K562 (cell line): ENCODE data around the gene SYT3. TPM values are rescaled to one million over a fixed set of nuclear protein-coding genes. Genes with fewer than 3 reads are reported as not detected.
A peak's percentile ranks its signal among the peaks of the same experiment; 100 is the strongest.

ENCODE experiments used
- CEBPB ChIP-seq: fragments of 450-650 bp; IDR thresholded peaks from 2 replicates; pipeline ENCODE4 v1.6.1; 2016; ENCODE audit warnings: missing genetic modification characterization, missing compliant biosample characterization
- CEBPG ChIP-seq, 3 experiments: fragments of 200-800 bp in 1 of 3; sonication (Bioruptor generic) in 1 of 3; sonication (generic) in 1 of 3; formaldehyde crosslinking in 1 of 3; IDR thresholded peaks in 2 of 3; conservative IDR thresholded peaks in 1 of 3; 2 replicates each; pipeline versions ENCODE4 v1.6.1 to v1.8.0; 2016 to 2022; ENCODE audit warnings: missing compliant biosample characterization in 2 of 3, missing genetic modification characterization in 2 of 3, mild to moderate bottlenecking in 1 of 3, missing genetic modification reagents in 1 of 3
- DNMT1 ChIP-seq: fragments of 450-650 bp; IDR thresholded peaks from 2 replicates; pipeline ENCODE4 v1.6.1; 2016; ENCODE audit warnings: antibody characterized with exemption, mild to moderate bottlenecking
- FOSL1 ChIP-seq: fragments of 200-800 bp; sonication (Bioruptor generic); conservative IDR thresholded peaks from 2 replicates; pipeline ENCODE4 v1.6.1; 2016; ENCODE audit warnings: missing genetic modification characterization, missing compliant biosample characterization
- HDAC1 ChIP-seq, 2 experiments: fragments of 450-650 bp; IDR thresholded peaks; 2 replicates each; pipeline ENCODE4 v1.6.1; 2016 to 2017; ENCODE audit warnings: inconsistent platforms in 1 of 2, mild to moderate bottlenecking in 1 of 2, moderate library complexity in 1 of 2
- JUND ChIP-seq, 2 experiments: IDR thresholded peaks; 2 replicates in 1 of 2; 3 replicates in 1 of 2; pipeline ENCODE4 v1.6.1; 2011; ENCODE audit warnings: borderline replicate concordance in 2 of 2, low read depth in 2 of 2, low read length in 2 of 2, improper control_type of control experiment in 1 of 2, missing biosample characterization in 1 of 2, missing genetic modification characterization in 1 of 2, missing genetic modification reagents in 1 of 2
- MAFF ChIP-seq: IDR thresholded peaks from 2 replicates; pipeline ENCODE4 v1.6.1; 2012; ENCODE audit warnings: low read length, improper control_type of control experiment
- MAFG ChIP-seq: fragments of 450-650 bp; conservative IDR thresholded peaks from 2 replicates; pipeline ENCODE4 v1.6.1; 2016; ENCODE audit warnings: missing genetic modification characterization, missing compliant biosample characterization
- MCM2 ChIP-seq: fragments of 450-650 bp; IDR thresholded peaks from 2 replicates; pipeline ENCODE4 v1.6.1; 2017; ENCODE audit warnings: low read depth, mild to moderate bottlenecking
- MECOM ChIP-seq: fragments of 250-450 bp; sonication (Bioruptor Pico); IDR thresholded peaks from 2 replicates; pipeline ENCODE4 v1.8.0; 2022; ENCODE audit warnings: inconsistent platforms
- MEIS2 ChIP-seq: fragments of 450-650 bp; IDR thresholded peaks from 2 replicates; pipeline ENCODE4 v1.6.1; 2014; ENCODE audit warnings: mild to moderate bottlenecking; ENCODE audit not compliant: partially characterized antibody
- NEUROD1 ChIP-seq: fragments of 150-350 bp; IDR thresholded peaks from 2 replicates; pipeline ENCODE4 v1.6.1; 2014; ENCODE audit warnings: borderline replicate concordance, low read length, low read depth; ENCODE audit not compliant: partially characterized antibody
- PKNOX1 ChIP-seq: fragments of 450-650 bp; IDR thresholded peaks from 2 replicates; pipeline ENCODE4 v1.6.1; 2016
- RCOR1 ChIP-seq, 2 experiments: IDR thresholded peaks; 2 replicates each; pipeline ENCODE4 v1.6.1; 2012; ENCODE audit warnings: low read depth in 2 of 2, low read length in 2 of 2, borderline replicate concordance in 1 of 2, improper control_type of control experiment in 1 of 2
- SMARCA4 ChIP-seq: fragments of 450-650 bp; IDR thresholded peaks from 2 replicates; pipeline ENCODE4 v1.6.1; 2016
- SMARCE1 ChIP-seq: fragments of 450-650 bp; IDR thresholded peaks from 2 replicates; pipeline ENCODE4 v1.7.1; 2016; ENCODE audit warnings: mild to moderate bottlenecking
- polyA plus RNA-seq, 8 experiments: library from polyadenylated mRNA; depleted of rRNA in 4 of 8; stranded (reverse) in 5 of 8; unstranded in 3 of 8; fragments of >200 nt; fragmentation: Nextera tagmentation in 2 of 8; fragmentation: Illumina TruSeq in 1 of 8; extraction: Ambion mirVana in 2 of 8; extraction: Trizol in 1 of 8; gene quantifications; 2 replicates each; pipeline versions ENCODE4 v1.2.1 to v1.2.3, GENCODE V29; 2011 to 2014; ENCODE audit warnings: inconsistent platforms in 1 of 8, missing spikeins in 1 of 8
- total RNA-seq, 7 experiments: library from RNA; depleted of rRNA in 6 of 7; stranded (reverse); fragments of >200 nt in 6 of 7; fragmentation: Illumina TruSeq in 2 of 7; extraction: Trizol in 2 of 7; gene quantifications; 2 replicates each; pipeline versions ENCODE4 v1.2.1 to v1.2.3, GENCODE V29; 2011 to 2021; ENCODE audit warnings: low replicate concordance in 1 of 7
- TF ChIP-seq, protein P1 (sequence below): fragments of 200-800 bp; sonication (Bioruptor generic); IDR thresholded peaks from 2 replicates; pipeline ENCODE4 v1.6.1; 2017; ENCODE audit warnings: missing genetic modification characterization, missing compliant biosample characterization
- TF ChIP-seq, protein P2 (sequence below), 2 experiments: IDR thresholded peaks in 1 of 2; conservative IDR thresholded peaks in 1 of 2; 2 replicates each; pipeline ENCODE4 v1.6.1; 2016; ENCODE audit warnings: low read depth in 2 of 2, mild to moderate bottlenecking in 1 of 2, missing compliant biosample characterization in 1 of 2, missing genetic modification characterization in 1 of 2, moderate library complexity in 1 of 2
- TF ChIP-seq, protein P3 (sequence below), 2 experiments: fragments of 450-650 bp in 1 of 2; sonication (generic) in 1 of 2; formaldehyde crosslinking in 1 of 2; IDR thresholded peaks in 1 of 2; conservative IDR thresholded peaks in 1 of 2; 2 replicates each; pipeline versions ENCODE4 v1.6.1 to v1.8.1; 2016 to 2023; ENCODE audit warnings: mild to moderate bottlenecking in 2 of 2, moderate library complexity in 2 of 2, inconsistent platforms in 1 of 2, missing genetic modification reagents in 1 of 2

SYT3 gene
- total and polyA plus RNA-seq, 9 of the 15 experiments (the other 6 are each of a cell fraction or from before 2014, with no cell fraction given): 0.36 to 2.0 (median 0.54) TPM; not detected in 2

- TF ChIP-seq, protein P1, sequence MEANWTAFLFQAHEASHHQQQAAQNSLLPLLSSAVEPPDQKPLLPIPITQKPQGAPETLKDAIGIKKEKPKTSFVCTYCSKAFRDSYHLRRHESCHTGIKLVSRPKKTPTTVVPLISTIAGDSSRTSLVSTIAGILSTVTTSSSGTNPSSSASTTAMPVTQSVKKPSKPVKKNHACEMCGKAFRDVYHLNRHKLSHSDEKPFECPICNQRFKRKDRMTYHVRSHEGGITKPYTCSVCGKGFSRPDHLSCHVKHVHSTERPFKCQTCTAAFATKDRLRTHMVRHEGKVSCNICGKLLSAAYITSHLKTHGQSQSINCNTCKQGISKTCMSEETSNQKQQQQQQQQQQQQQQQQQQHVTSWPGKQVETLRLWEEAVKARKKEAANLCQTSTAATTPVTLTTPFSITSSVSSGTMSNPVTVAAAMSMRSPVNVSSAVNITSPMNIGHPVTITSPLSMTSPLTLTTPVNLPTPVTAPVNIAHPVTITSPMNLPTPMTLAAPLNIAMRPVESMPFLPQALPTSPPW (CRISPR knock-in tag): 0 out of 2 replicates have a peak, but pooled peaks have one; percentile 15
- TF ChIP-seq CEBPB (tag): peak; percentile 56
- TF ChIP-seq RCOR1 (IDR thresholded peaks at IDR 0.05; ENCODE audit: borderline replicate concordance in 1 of 2, low read depth in 2 of 2, low read length in 2 of 2): 0 out of 4 replicates have a peak, but pooled peaks of 1 of the 2 experiments have one; percentile 22
- TF ChIP-seq NEUROD1: no peak
- peak; percentile 75 for TF ChIP-seq CEBPG (CRISPR knock-in tag; IDR thresholded peaks at IDR 0.05)
- TF ChIP-seq CEBPG (tag; conservative IDR thresholded peaks at IDR 0.05 in 1 of 2, IDR thresholded peaks at IDR 0.05 in 1 of 2): peak; percentile 66 to 80
- 0 out of 2 replicates have a peak, but pooled peaks have one; percentile 20 for TF ChIP-seq SMARCA4
- TF ChIP-seq SMARCE1: no peak
- TF ChIP-seq PKNOX1: peak; percentile 89
- 0 out of 4 replicates have a peak, but pooled peaks of 1 of the 2 experiments have one; percentile 13 for TF ChIP-seq HDAC1 (IDR thresholded peaks at IDR 0.05)
- peak; percentile 44; the same call in 1 of the 2 replicates for TF ChIP-seq MAFF
- TF ChIP-seq, protein P2, sequence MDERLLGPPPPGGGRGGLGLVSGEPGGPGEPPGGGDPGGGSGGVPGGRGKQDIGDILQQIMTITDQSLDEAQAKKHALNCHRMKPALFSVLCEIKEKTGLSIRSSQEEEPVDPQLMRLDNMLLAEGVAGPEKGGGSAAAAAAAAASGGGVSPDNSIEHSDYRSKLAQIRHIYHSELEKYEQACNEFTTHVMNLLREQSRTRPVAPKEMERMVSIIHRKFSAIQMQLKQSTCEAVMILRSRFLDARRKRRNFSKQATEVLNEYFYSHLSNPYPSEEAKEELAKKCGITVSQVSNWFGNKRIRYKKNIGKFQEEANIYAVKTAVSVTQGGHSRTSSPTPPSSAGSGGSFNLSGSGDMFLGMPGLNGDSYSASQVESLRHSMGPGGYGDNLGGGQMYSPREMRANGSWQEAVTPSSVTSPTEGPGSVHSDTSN (CRISPR knock-in tag; IDR thresholded peaks at IDR 0.05; ENCODE audit: low read depth): no peak
- TF ChIP-seq, protein P2 (tag; conservative IDR thresholded peaks at IDR 0.05; ENCODE audit: low read depth): peak; percentile 61
- TF ChIP-seq MECOM (CRISPR knock-in tag): peak; percentile 90
- TF ChIP-seq MAFG: peak; percentile 71
- TF ChIP-seq FOSL1 (tag): 0 out of 2 replicates have a peak, but pooled peaks have one; percentile 31
- no peak for TF ChIP-seq MCM2
- TF ChIP-seq, protein P3, sequence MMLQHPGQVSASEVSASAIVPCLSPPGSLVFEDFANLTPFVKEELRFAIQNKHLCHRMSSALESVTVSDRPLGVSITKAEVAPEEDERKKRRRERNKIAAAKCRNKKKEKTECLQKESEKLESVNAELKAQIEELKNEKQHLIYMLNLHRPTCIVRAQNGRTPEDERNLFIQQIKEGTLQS (IDR thresholded peaks at IDR 0.05): peak; percentile 81
- TF ChIP-seq, protein P3 (CRISPR knock-in tag; conservative IDR thresholded peaks at IDR 0.05): no peak
- TF ChIP-seq JUND (IDR thresholded peaks at IDR 0.05; ENCODE audit: borderline replicate concordance, low read depth, low read length): 0 out of 2 replicates have a peak, but pooled peaks have one; percentile 3
- TF ChIP-seq JUND (tag; IDR thresholded peaks at IDR 0.05; ENCODE audit: borderline replicate concordance, low read depth, low read length): no peak
- TF ChIP-seq DNMT1: no peak
- peak; percentile 76 for TF ChIP-seq MEIS2
Measured at GRCh38 chr19:50573741-50574461, 65.8 kb downstream of the SYT3 start (continued).
